Activated T-cell treated with anti-CD3 and anti-CD28 coated beads, Interleukin-2, amount 50 U/mL, for 72 hours (primary cell): ENCODE measurements around the gene ZBTB42. TPM values are rescaled to one million over a fixed set of nuclear protein-coding genes. Genes with fewer than 3 reads are reported as not detected.

Experiments used
- ATAC-seq, 2 donors: fragments of 150-1000 bp; cut with Tn5 transposase; replicated peaks in 1 of 2; 2 replicates each; pipeline ENCODE4 v1.10.0; 2021; ENCODE audit warnings: moderate library complexity in 2 of 2, mild to moderate bottlenecking in 1 of 2
- DNase-seq, 2 donors: peaks; one replicate each; pipeline ENCODE4 v3.0.0; 2021 to 2022; ENCODE audit warnings: mixed read lengths in 1 of 2
- H3K27ac Mint-ChIP-seq: one replicate; pipeline ENCODE4 v1.8.0; 2022; ENCODE audit warnings: mild to moderate bottlenecking, moderate library complexity, mixed read lengths
- H3K27me3 Mint-ChIP-seq: one replicate; pipeline ENCODE4 v1.8.0; 2022; ENCODE audit warnings: low read depth, mixed read lengths
- H3K36me3 Mint-ChIP-seq, 2 donors: one replicate each; pipeline ENCODE4 v1.8.0; 2022; ENCODE audit warnings: mixed read lengths in 2 of 2, mild to moderate bottlenecking in 1 of 2; ENCODE audit not compliant: insufficient read depth in 2 of 2
- H3K4me1 Mint-ChIP-seq: one replicate; pipeline ENCODE4 v1.8.0; 2022; ENCODE audit warnings: low read depth, mixed read lengths
- H3K4me3 Mint-ChIP-seq, 2 donors: one replicate each; pipeline ENCODE4 v1.8.0; 2022; ENCODE audit warnings: mild to moderate bottlenecking in 2 of 2, mixed read lengths in 2 of 2, moderate library complexity in 2 of 2
- H3K9me3 Mint-ChIP-seq, 2 donors: one replicate each; pipeline ENCODE4 v1.8.0; 2022; ENCODE audit warnings: mixed read lengths in 2 of 2
- total RNA-seq, 2 donors: library from RNA; stranded (reverse); gene quantifications; one replicate each; pipeline ENCODE4 v1.2.3, GENCODE V29; 2022

The ZBTB42 gene
- 1 to 10 TPM; 2.5 to 3.0 TPM for total RNA-seq

GRCh38 chr14:104800771-104801519 is at the start of gene ZBTB42:
Gene ZBTB42 (plus strand): TSS chr14:104801101. CDS start chr14:104801198, 97 bp downstream.
- Mint-ChIP-seq H3K27ac (peak within 1 kb of the TSS; percentile 57), H3K4me1 (peaks cover 35% of the 10 kb centered on the region), H3K9me3 (no peaks in the 10 kb centered on the region), H3K4me3 (peak within 1 kb of the TSS; percentile 89 to 95), H3K36me3 (no peaks in the 10 kb centered on the region), H3K27me3 (no peaks in the 10 kb centered on the region)
- ATAC-seq (peak; percentile 9 to 54), DNase-seq (peak; percentile 71 to 74)

- Mint-ChIP-seq H3K27me3 (no peaks in the 10 kb centered on the region), H3K36me3 (peaks cover 0 to 2% of the 10 kb centered on the region in 2 donors), H3K4me3 (peak overlapping the region; percentile 91 to 96), H3K27ac (peak overlapping the region; percentile 72), H3K9me3 (no peaks in the 10 kb centered on the region), H3K4me1 (peaks cover 31% of the 10 kb centered on the region)
- no peak for ATAC-seq
- DNase-seq, result no peak
Observed at GRCh38 chr14:104751539-104752422, 49.1 kb upstream of the ZBTB42 start.

- peak; percentile 4 to 5 for ATAC-seq
- peak overlapping the region; percentile 91 to 96 for H3K4me3 Mint-ChIP-seq
- H3K27me3 Mint-ChIP-seq, result no peaks in the 10 kb centered on the region
- H3K9me3 Mint-ChIP-seq, result no peaks in the 10 kb centered on the region
- peaks cover 0 to 2% of the 10 kb centered on the region in 2 donors for H3K36me3 Mint-ChIP-seq
- DNase-seq, result no peak
- peaks cover 37% of the 10 kb centered on the region for H3K4me1 Mint-ChIP-seq
- peak overlapping the region; percentile 72 for H3K27ac Mint-ChIP-seq
Observed at GRCh38 chr14:104752423-104752734, 48.5 kb upstream of the ZBTB42 start.

GRCh38 chr14:104752735-104753527 is 48.0 kb upstream of the ZBTB42 start, which contains the start of gene SIVA1:
Gene SIVA1 (plus strand): TSS chr14:104753147. CDS start chr14:104753202, 55 bp downstream.
- Mint-ChIP-seq H3K27me3 (no peaks in the 10 kb centered on the region), H3K27ac (peak within 1 kb of the TSS; percentile 72), H3K9me3 (no peaks in the 10 kb centered on the region), H3K36me3 (peaks cover 0 to 2% of the 10 kb centered on the region in 2 donors), H3K4me3 (peak within 1 kb of the TSS; percentile 91 to 96), H3K4me1 (peaks cover 38% of the 10 kb centered on the region)
- ATAC-seq (peak; percentile 92), DNase-seq (peak; percentile 100)

GRCh38 chr14:104753528-104754212 is 47.2 kb upstream of the ZBTB42 start:
- Mint-ChIP-seq H3K27me3 (no peaks in the 10 kb centered on the region), H3K4me1 (peaks cover 38% of the 10 kb centered on the region), H3K27ac (peak overlapping the region; percentile 59), H3K9me3 (no peaks in the 10 kb centered on the region), H3K4me3 (peak overlapping the region; percentile 91 to 96), H3K36me3 (peaks cover 0 to 2% of the 10 kb centered on the region in 2 donors)
- no peak for ATAC-seq
- peak in 1 of 2 donors; percentile 26 for DNase-seq

GRCh38 chr14:104754213-104754851 is 46.6 kb upstream of the ZBTB42 start:
- Mint-ChIP-seq H3K27ac (peak overlapping the region; percentile 55), H3K4me1 (peaks cover 38% of the 10 kb centered on the region), H3K4me3 (peak overlapping the region; percentile 91 to 96), H3K27me3 (no peaks in the 10 kb centered on the region), H3K36me3 (peaks cover 0 to 2% of the 10 kb centered on the region in 2 donors), H3K9me3 (no peaks in the 10 kb centered on the region)
- no peak for DNase-seq
- ATAC-seq, result no peak

- no peak overlapping the region for H3K4me3 Mint-ChIP-seq
- ATAC-seq (no peak), DNase-seq (no peak)
- peaks cover 0 to 2% of the 10 kb centered on the region in 2 donors for H3K36me3 Mint-ChIP-seq
- H3K9me3 Mint-ChIP-seq, result no peaks in the 10 kb centered on the region
- H3K27ac Mint-ChIP-seq, result no peak overlapping the region
- H3K27me3 Mint-ChIP-seq, result no peaks in the 10 kb centered on the region
- H3K4me1 Mint-ChIP-seq, result peaks cover 38% of the 10 kb centered on the region
Observed at GRCh38 chr14:104755621-104756020, 45.3 kb upstream of the ZBTB42 start.

- Mint-ChIP-seq H3K36me3 (peaks cover 2 to 3% of the 10 kb centered on the region in 2 donors), H3K4me1 (peaks cover 38% of the 10 kb centered on the region), H3K4me3 (no peak overlapping the region), H3K9me3 (no peaks in the 10 kb centered on the region), H3K27ac (no peak overlapping the region), H3K27me3 (no peaks in the 10 kb centered on the region)
- DNase-seq, result no peak
- ATAC-seq, result no peak
Observed at GRCh38 chr14:104756477-104757237, 44.2 kb upstream of the ZBTB42 start.

- no peak for DNase-seq
- H3K9me3 Mint-ChIP-seq, result no peaks in the 10 kb centered on the region
- no peak overlapping the region for H3K27ac Mint-ChIP-seq
- H3K4me1 Mint-ChIP-seq, result peaks cover 38% of the 10 kb centered on the region
- peaks cover 3 to 4% of the 10 kb centered on the region in 2 donors for H3K36me3 Mint-ChIP-seq
- no peak overlapping the region for H3K4me3 Mint-ChIP-seq
- H3K27me3 Mint-ChIP-seq, result no peaks in the 10 kb centered on the region
- no peak for ATAC-seq
Observed at GRCh38 chr14:104757238-104757585, 43.7 kb upstream of the ZBTB42 start.

GRCh38 chr14:104757681-104758392 is 43.1 kb upstream of the ZBTB42 start:
- no peaks in the 10 kb centered on the region for H3K27me3 Mint-ChIP-seq
- peaks cover 3 to 5% of the 10 kb centered on the region in 2 donors for H3K36me3 Mint-ChIP-seq
- ATAC-seq, result no peak
- H3K4me3 Mint-ChIP-seq, result no peak overlapping the region
- H3K4me1 Mint-ChIP-seq, result peaks cover 38% of the 10 kb centered on the region
- DNase-seq, result no peak
- no peaks in the 10 kb centered on the region for H3K9me3 Mint-ChIP-seq
- H3K27ac Mint-ChIP-seq, result no peak overlapping the region
